LNCAP (cell line): Measurements from ENCODE around the gene NTSR2.

Experiments used
- TF ChIP-seq, protein P1 (sequence below): fragments of 450-650 bp; IDR thresholded peaks from 2 replicates; pipeline ENCODE4 v1.5.1; 2017; ENCODE audit warnings: mild to moderate bottlenecking

NTSR2 gene

GRCh38 chr2:11685906-11686470 lies 16.0 kb upstream of the NTSR2 start:
- TF ChIP-seq, protein P1, sequence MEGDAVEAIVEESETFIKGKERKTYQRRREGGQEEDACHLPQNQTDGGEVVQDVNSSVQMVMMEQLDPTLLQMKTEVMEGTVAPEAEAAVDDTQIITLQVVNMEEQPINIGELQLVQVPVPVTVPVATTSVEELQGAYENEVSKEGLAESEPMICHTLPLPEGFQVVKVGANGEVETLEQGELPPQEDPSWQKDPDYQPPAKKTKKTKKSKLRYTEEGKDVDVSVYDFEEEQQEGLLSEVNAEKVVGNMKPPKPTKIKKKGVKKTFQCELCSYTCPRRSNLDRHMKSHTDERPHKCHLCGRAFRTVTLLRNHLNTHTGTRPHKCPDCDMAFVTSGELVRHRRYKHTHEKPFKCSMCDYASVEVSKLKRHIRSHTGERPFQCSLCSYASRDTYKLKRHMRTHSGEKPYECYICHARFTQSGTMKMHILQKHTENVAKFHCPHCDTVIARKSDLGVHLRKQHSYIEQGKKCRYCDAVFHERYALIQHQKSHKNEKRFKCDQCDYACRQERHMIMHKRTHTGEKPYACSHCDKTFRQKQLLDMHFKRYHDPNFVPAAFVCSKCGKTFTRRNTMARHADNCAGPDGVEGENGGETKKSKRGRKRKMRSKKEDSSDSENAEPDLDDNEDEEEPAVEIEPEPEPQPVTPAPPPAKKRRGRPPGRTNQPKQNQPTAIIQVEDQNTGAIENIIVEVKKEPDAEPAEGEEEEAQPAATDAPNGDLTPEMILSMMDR = no peak

GRCh38 chr2:11684894-11685460 lies 15.0 kb upstream of the NTSR2 start:
- TF ChIP-seq, protein P1 = no peak

DNA sequence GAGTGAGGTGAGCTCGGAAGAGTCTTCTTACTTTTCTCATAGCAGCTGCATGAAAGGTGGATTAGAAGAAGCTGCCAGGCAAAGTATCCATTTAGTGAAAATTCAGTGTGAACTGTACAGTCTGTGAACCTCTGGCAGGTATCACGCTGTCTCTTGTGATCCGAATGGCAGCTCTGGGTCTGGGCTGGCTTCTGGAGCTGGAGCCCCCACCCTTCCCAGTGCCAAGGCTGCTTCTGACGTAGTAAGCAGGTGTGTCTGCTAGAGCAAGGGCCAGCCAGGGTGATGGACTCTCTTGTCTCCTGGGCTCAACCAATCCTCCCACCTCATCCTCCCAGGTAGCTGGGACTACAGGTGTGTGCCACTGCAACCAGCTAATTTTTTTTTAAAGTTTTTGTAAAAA lies 14.0 kb upstream of the NTSR2 start:
- TF ChIP-seq, protein P1 = no peak

DNA sequence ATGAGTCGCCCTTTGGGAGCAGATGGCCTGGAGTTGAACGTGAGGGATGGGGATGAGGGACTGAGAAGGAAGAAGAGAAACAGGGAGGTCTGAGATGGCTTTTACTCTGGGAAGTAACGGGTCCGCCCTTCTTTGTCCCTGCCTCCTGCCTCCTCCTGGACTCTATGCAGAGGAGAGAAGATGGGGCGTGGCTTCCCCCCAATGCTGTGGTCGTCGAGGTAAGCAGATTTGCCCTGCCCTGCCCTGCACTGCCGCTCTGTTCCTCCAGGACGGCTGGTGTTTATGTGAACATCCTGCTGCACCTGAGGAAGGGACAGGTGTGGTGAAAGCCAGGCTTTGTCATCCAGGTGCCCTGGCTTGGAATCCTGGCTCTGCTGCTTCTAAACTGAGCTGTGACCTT lies 13.5 kb upstream of the NTSR2 start:
- TF ChIP-seq, protein P1 = no peak

GRCh38 chr2:11682590-11682915 lies 12.6 kb upstream of the NTSR2 start:
- TF ChIP-seq, protein P1 = no peak

DNA sequence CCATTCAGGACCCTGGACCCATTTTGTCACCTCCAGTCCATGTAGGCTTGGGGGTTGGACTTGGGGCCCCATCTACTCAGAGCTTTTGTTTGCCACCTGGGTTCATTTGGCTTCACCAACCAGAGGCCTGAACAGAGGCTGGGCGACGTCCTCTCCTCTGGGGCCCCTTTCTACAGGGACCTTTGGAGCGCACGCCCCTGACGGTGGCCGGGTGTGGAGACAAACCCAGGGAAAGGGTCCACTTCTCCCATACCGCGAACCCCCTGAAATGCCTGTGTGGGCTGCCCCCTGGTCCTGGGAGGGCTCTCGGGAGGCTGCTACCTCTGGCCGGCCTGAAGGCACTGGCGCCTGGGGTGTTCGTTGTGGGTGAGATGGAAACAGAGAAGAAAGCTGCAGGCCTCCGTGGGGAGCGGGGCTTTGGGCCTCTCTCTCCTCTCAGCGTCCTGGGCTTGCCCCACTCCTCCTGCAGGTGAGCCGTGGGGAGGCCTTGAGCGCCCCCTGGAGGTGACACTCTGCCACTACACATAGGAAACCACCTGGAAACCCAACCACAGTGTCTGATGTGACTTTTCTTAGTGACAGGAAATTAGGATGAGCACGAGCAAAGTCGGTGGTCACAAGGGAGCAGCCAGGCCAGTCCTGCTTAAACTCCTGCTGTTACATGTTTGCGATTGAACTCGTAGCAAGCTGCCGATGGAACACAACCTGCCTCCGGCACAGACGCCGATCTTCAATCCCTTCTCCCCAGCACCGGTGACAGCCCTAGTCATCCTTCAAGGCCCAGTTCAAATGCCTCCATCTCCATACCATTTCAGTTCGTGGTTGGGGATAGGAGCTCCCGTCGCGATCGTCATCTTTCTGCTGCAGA lies 12.0 kb upstream of the NTSR2 start:
- TF ChIP-seq, protein P1 = peak; percentile 85

DNA sequence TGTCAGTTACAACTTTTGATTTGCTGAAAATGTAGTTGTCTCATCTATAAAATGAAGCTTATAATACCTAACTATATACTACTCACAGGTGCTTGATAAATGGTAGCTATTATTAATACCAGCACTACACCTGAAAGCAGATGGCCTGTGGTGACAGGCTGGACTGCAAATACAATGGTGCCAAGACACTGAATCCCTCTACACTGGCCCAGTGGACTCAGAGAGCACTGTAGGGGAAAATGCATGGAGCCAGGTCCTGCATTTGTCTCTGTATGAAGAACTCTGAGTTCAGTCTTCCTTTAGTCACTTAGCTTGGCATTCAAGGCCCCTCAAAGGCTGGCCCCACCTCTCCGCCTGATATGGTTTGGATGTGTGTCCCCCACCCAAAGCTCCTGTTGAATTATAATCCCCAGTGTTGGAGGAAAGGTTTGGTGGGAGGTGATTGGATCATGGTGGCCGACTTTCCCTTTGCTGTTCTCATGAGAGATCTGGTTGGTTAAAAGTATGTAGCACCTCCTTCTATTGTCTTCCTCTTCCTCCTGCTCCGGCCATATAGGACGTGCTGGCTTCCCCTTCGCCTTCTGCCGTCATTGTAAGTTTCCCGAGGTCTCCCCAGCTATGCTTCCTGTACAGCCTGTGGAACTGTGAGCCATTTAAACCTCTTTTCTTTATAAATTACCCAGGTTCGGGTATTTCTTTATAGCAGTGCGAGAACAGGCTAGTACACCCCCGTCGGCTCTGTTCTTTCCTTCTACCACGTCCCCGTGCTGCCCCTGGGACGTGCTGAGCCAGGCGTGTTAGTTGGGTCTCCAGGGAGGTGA lies 11.1 kb upstream of the NTSR2 start:
- TF ChIP-seq, protein P1 = no peak
